H1 (cell line): ENCODE data around the gene ELP5. TPM values are rescaled to one million over a fixed set of nuclear protein-coding genes. Genes with fewer than 3 reads are reported as not detected.

ENCODE experiments used
- SIRT6 ChIP-seq: IDR thresholded peaks from one replicate; pipeline ENCODE4 v1.7.1; 2012; ENCODE audit warnings: low read length, inconsistent platforms
- SIX5 ChIP-seq: IDR thresholded peaks from 2 replicates; pipeline ENCODE4 v1.6.1; 2011; ENCODE audit warnings: mild to moderate bottlenecking, low read depth, low read length
- polyA plus RNA-seq, 7 experiments: library from polyadenylated mRNA; depleted of rRNA in 3 of 7; stranded (reverse) in 5 of 7; unstranded in 2 of 7; fragments of >200 nt in 5 of 7; fragments of 200-250 nt in 2 of 7; gene quantifications; 1 replicate in 5 of 7; 2 replicates in 1 of 7; 4 replicates in 1 of 7; pipeline versions ENCODE4 v1.2.1 to v1.2.3, GENCODE V29; 2011 to 2013; ENCODE audit warnings: missing spikeins in 2 of 7, mixed read lengths in 2 of 7
- total RNA-seq: library from RNA; stranded (reverse); fragmentation: NEBNext Ultra II Directional; extraction: Animal tissue kit (Norgen Biotek cat#: 25700); gene quantifications from 2 replicates; pipeline ENCODE4 v1.2.1, GENCODE V29; 2021

Gene ELP5
- total and polyA plus RNA-seq, 2 of the 8 experiments (the other 6 are each of a cell fraction or from before 2014, with no cell fraction given) = 75.4 to 107 TPM

GRCh38 chr17:7215136-7215638 is 36.8 kb upstream of the ELP5 start (continued):
- TF ChIP-seq SIX5 (peak; percentile 98), SIRT6 (no peak)
